Activated T-cell treated with anti-CD3 and anti-CD28 coated beads, Interleukin-2, amount 50 U/mL, for 4 hours (primary cell): ENCODE measurements around the gene FBXL12. TPM values are rescaled to one million over a fixed set of nuclear protein-coding genes. Genes with fewer than 3 reads are reported as not detected.
"Not testable (repeated sequence)": the region's sequence is repeated elsewhere in the genome, so short reads cannot be mapped to it uniquely, and the experiment has no call there.

ENCODE experiments used
- ATAC-seq, 2 donors: fragments of 200-7000 bp; cut with Tn5 transposase; one replicate each; pipeline ENCODE4 v1.10.0; 2021
- DNase-seq: peaks from one replicate; pipeline ENCODE4 v3.0.0-alpha.2; 2020
- H3K27me3 Mint-ChIP-seq: one replicate; pipeline ENCODE4 v1.8.0; 2021; ENCODE audit warnings: low read depth, mixed read lengths
- H3K36me3 Mint-ChIP-seq: one replicate; pipeline ENCODE4 v1.8.0; 2022; ENCODE audit warnings: mixed read lengths; ENCODE audit not compliant: insufficient read depth
- H3K4me1 Mint-ChIP-seq: one replicate; pipeline ENCODE4 v1.8.0; 2021; ENCODE audit warnings: low read depth, mixed read lengths
- H3K4me3 Mint-ChIP-seq: one replicate; pipeline ENCODE4 v1.8.0; 2021; ENCODE audit warnings: mild to moderate bottlenecking, moderate library complexity, mixed read lengths
- H3K9me3 Mint-ChIP-seq: one replicate; pipeline ENCODE4 v1.8.0; 2021; ENCODE audit warnings: mixed read lengths
- total RNA-seq, 3 donors: library from RNA; stranded (reverse); gene quantifications; one replicate each; pipeline ENCODE4 v1.2.1, GENCODE V29; 2021

FBXL12 gene
- total RNA-seq, 3 donors from 2014 or later = 20.8 to 22.7 (median 22.3) TPM

DNA sequence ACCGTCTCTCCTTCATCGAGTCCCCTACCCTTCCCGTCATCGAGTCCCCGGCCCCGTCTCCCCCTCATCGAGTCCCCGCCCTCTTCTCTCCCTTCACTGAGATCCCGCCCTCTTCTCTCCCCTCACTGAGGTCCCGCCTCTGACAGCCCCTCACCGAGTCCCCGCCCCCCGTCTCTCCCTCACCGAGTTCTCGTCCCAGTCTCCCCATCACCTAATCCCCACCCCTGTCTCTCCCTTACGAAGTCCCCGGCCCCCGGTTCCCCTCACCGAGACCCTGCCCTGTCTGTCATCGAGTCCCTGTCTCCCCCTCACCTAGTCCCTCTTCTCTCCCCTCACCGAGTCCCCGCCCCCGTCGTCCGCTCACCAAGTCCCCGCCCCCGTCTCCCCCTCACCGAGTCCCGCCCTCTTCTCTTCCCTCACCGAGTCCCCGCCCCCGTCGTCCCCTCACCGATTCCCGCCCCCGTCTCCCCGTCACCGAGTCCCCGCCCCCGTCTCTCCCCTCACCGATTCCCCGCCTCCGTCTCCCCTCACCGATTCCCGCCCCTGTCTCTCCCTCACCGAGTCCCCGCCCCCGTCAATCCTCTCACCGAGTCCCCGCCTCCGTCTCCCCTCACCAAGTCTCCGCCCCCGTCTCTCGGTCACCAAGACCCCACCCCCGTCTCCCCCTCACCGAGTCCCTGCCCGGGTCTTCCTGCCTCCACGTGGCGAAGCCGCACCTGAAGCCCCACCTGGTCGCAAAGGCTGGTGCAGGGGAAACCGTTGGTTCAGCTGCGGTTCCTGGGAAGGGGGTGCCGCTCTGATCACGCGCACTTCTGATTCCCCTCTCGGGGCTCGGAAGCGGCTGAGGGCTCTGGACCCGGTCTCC is 26.4 kb downstream of the FBXL12 start:
- Mint-ChIP-seq H3K4me3 (peak overlapping the region; percentile 81), H3K4me1 (peaks cover 21% of the 10 kb centered on the region), H3K27me3 (no peaks in the 10 kb centered on the region), H3K36me3 (no peaks in the 10 kb centered on the region), H3K9me3 (no peaks in the 10 kb centered on the region)
- DNase-seq (peak; percentile 95), ATAC-seq (peak; percentile 70 to 76)

DNA sequence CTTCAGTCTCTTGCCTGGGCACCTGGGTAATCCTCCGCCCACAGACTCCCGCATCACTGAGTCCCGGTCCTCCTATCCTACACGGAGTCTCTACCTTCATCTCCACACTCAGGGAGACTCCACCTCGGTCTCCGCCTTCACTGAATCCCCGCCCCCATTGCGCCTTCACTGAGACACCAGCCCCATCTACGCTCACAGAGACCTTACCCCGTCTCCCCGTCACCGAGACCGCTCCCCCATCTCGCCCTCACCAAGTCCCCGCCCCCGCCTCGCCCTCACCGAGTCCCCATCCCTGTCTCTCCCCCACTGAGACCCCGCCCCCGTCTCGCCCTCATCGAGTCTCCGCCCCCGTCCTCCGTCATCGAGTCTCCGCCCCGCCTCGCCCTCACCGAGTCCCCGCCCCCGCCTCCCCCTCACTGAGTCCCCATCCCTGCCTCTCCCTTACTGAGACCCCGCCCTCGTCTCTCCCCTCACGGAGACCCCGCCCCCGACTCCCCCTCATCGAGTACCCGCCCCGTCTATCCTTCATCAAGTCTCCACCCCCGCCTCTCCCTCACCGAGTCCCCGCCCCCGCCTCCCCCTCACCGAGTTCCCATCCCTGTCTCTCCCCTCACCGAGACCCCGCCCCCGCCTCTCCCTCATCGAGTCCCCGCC is 27.2 kb downstream of the FBXL12 start:
- Mint-ChIP-seq H3K27me3 (no peaks in the 10 kb centered on the region), H3K9me3 (no peaks in the 10 kb centered on the region), H3K36me3 (no peaks in the 10 kb centered on the region), H3K4me3 (peak overlapping the region; percentile 81), H3K4me1 (peaks cover 21% of the 10 kb centered on the region)
- peak; percentile 62 to 66 for ATAC-seq
- DNase-seq = peak; percentile 97

GRCh38 chr19:9791073-9791367 is 27.9 kb downstream of the FBXL12 start:
- DNase-seq, H3K36me3 Mint-ChIP-seq, H3K9me3 Mint-ChIP-seq, ATAC-seq, H3K27me3 Mint-ChIP-seq: not testable (repeated sequence)
- Mint-ChIP-seq H3K4me1 (peaks cover 16% of the 10 kb centered on the region), H3K4me3 (peak overlapping the region; percentile 81)

DNA sequence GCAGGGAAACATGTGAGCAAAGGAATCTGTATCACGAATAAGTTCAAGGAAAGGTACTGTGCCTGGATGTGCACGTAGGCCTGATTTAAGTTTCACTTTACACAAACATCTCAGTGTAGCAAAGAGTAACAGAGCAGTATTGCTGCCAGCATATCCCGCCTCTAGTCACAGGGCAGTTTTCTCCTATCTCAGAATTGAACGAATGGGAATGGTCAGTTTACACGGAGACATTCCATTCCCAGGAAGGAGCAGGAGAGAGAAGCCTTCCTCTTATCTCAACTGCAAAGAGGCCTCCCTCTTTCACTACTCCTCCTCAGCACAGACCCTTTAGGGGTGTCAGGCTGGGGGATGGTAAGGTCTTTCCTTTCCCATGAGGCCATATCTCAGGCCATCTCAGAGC is 29.3 kb downstream of the FBXL12 start:
- not testable (repeated sequence) for DNase-seq, H3K4me3 Mint-ChIP-seq, ATAC-seq, H3K9me3 Mint-ChIP-seq, H3K36me3 Mint-ChIP-seq, H3K27me3 Mint-ChIP-seq
- H3K4me1 Mint-ChIP-seq = peaks cover 22% of the 10 kb centered on the region

DNA sequence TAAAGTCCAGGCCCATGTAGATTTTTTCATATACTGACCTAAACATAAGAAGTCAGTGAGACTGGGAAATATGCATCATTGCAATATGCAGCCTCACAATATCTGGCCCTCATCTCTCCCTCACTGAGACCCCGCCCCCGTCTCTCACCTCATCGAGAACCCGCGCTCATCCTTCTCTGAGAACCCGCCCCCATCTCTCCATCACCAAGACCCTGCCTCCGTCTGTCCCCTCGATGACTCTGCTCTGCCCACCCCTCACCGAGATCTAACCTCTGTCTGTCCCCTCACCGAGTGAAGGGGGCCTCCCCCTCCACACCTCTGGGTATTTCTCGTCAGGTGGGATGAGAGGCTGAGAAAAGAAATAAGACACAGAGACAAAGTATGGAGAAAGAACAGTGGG is 29.8 kb downstream of the FBXL12 start:
- Mint-ChIP-seq H3K9me3 (no peaks in the 10 kb centered on the region), H3K4me1 (peaks cover 26% of the 10 kb centered on the region), H3K36me3 (no peaks in the 10 kb centered on the region), H3K27me3 (no peaks in the 10 kb centered on the region), H3K4me3 (no peak overlapping the region)
- no peak for ATAC-seq
- no peak for DNase-seq

- H3K4me1 Mint-ChIP-seq = peaks cover 27% of the 10 kb centered on the region
- H3K27me3 Mint-ChIP-seq, DNase-seq, H3K36me3 Mint-ChIP-seq, H3K9me3 Mint-ChIP-seq, H3K4me3 Mint-ChIP-seq, ATAC-seq: not testable (repeated sequence)
Observed at GRCh38 chr19:9788604-9789003, 30.3 kb downstream of the FBXL12 start.

DNA sequence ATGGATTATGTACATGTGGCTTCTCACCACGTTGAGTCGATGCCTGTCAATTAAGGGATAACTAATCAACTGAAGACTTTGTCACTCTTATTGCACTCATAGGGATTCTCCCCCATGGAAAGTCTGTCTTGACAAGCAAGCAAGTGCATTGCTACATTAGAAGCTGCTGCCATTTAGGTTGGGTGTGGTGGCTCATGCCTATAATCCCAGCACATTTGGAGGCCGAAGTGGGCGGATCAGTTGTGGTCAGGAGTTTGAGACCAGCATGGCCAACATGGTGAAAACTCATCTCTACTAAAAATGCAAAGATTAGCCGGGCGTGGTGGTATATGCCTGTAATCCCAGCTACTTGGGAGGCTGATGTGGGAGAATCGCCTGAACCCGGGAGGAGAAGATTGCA is 32.1 kb downstream of the FBXL12 start:
- no peak for DNase-seq
- Mint-ChIP-seq H3K4me1 (peaks cover 22% of the 10 kb centered on the region), H3K9me3 (no peaks in the 10 kb centered on the region), H3K36me3 (no peaks in the 10 kb centered on the region), H3K27me3 (no peaks in the 10 kb centered on the region), H3K4me3 (peak overlapping the region; percentile 61)
- ATAC-seq = no peak

DNA sequence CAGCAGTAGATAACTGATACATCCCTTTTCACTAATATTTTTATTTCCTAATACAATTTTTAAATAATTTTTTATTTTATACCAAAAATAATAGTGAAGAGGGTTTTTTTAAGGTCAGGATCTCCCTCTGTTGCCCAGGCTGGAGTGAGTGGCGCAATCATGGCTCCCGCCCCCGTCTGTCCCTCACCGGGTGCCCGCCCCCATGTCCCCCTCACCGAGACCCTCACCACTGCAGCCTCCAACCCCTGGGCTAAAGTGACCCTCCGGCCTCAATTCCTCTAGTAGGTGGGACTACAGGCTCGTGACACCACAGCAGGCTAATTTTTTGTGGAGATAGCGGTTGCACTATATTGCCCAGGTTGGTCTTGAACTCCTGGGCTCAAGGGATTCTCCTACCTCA is 32.5 kb downstream of the FBXL12 start:
- DNase-seq = no peak
- Mint-ChIP-seq H3K9me3 (no peaks in the 10 kb centered on the region), H3K36me3 (no peaks in the 10 kb centered on the region), H3K27me3 (no peaks in the 10 kb centered on the region), H3K4me1 (peaks cover 19% of the 10 kb centered on the region), H3K4me3 (peak overlapping the region; percentile 88)
- ATAC-seq = no peak

DNA sequence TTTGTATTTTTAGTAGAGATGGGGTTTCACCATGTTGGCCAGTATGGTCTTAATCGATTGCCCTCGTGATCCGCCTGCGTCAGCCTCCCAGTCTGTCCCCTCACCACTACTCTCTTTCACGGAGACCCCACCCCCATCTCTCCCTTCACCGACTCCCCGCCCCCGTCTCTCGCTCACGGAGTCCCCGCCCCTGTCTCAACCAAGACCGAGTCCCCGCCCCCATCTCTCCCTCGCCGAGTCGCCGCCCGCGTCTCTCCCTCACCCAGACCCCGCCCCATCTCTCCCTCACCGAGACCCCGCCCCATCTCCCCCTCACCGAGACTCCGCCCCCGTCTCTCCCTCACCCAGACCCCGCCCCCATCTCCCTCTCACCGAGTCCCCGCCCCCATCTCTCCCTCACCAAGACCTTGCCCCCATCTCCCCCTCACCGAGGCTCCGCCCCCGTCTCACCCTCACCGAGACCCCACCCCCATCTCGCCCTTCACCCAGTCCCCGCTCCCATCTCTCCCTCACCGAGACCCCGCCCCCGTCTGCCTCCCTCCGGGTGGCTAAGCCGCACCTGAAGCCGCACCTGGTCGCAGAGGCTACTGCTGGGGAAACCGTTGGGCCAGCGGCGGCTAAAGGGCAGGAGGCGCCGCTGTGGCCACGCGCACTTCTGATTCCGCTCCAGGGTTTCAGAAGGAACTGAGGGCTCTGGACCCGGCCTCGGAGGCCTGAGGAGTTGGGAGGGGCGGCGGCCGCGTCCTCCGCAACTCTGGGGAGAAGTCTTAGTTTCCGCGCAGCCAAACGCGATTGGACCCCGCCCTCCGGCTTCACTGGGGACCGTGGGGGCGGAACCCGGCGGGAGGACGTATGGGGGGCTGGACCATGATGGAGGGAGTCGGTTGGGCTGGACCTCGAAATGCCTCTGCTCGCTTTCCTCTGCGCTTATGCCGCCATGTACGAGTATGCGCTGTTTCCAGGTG is 33.2 kb downstream of the FBXL12 start:
- H3K36me3 Mint-ChIP-seq = peaks cover 3% of the 10 kb centered on the region
- peak overlapping the region; percentile 88 for H3K4me3 Mint-ChIP-seq
- ATAC-seq (peak; percentile 84 to 88), DNase-seq (peak; percentile 98)
- H3K9me3 Mint-ChIP-seq = no peaks in the 10 kb centered on the region
- H3K4me1 Mint-ChIP-seq = peaks cover 17% of the 10 kb centered on the region
- no peaks in the 10 kb centered on the region for H3K27me3 Mint-ChIP-seq

DNA sequence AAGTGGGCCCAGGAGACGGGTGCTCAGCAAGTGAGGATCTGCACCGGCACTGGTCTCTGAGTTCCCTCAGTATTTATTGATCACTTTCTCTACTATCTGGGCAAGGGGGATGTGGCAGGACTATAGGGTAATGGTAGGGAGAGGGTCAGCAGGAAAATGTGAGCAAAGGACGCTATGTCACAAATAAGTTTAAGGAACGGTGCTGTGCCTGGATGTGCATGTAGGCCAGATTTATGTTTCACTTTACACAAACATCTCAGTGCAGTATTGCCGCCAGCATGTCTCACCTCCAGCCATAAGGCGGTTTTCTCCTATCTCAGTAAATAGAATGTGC is 34.7 kb downstream of the FBXL12 start:
- H3K36me3 Mint-ChIP-seq, ATAC-seq, DNase-seq, H3K27me3 Mint-ChIP-seq, H3K9me3 Mint-ChIP-seq: not testable (repeated sequence)
- Mint-ChIP-seq H3K4me3 (peak overlapping the region; percentile 34), H3K4me1 (peaks cover 13% of the 10 kb centered on the region)

- DNase-seq = no peak
- no peak for ATAC-seq
- H3K27me3 Mint-ChIP-seq = no peaks in the 10 kb centered on the region
- H3K36me3 Mint-ChIP-seq = peaks cover 6% of the 10 kb centered on the region
- H3K4me1 Mint-ChIP-seq = peaks cover 13% of the 10 kb centered on the region
- peaks cover 7% of the 10 kb centered on the region for H3K9me3 Mint-ChIP-seq
- no peak overlapping the region for H3K4me3 Mint-ChIP-seq
Observed at GRCh38 chr19:9782338-9782737, 36.5 kb downstream of the FBXL12 start.

- ATAC-seq = peak; percentile 97
- Mint-ChIP-seq H3K9me3 (peaks cover 8% of the 10 kb centered on the region), H3K36me3 (peaks cover 15% of the 10 kb centered on the region), H3K4me3 (peak within 1 kb of the TSS; percentile 88), H3K4me1 (peaks cover 6% of the 10 kb centered on the region), H3K27me3 (no peaks in the 10 kb centered on the region)
- peak; percentile 89 for DNase-seq
Observed at GRCh38 chr19:9768175-9769112, 50.4 kb downstream of the FBXL12 start, which contains the start of gene ZNF846. TSS of gene ZNF846 (minus strand) at chr19:9768738. CDS start at chr19:9764950, 3,788 bp downstream.
